GM18951 (cell line): ENCODE data around the gene ADAM12.

Experiments
- POLR2A ChIP-seq: IDR thresholded peaks from 4 replicates; pipeline ENCODE4 v1.6.1; 2011; ENCODE audit warnings: mild to moderate bottlenecking; ENCODE audit not compliant: insufficient read length, insufficient read depth; ENCODE audit errors: extremely low read depth
- in situ Hi-C: fragments of 300-500 bp; cut with MboI; formaldehyde crosslinking; loops from one replicate; pipeline ENCODE4 v1.12.0; 2022; ENCODE audit warnings: low sequenced_read_pairs, mixed read lengths, inconsistent platforms; ENCODE audit not compliant: unreplicated experiment

The ADAM12 gene

DNA sequence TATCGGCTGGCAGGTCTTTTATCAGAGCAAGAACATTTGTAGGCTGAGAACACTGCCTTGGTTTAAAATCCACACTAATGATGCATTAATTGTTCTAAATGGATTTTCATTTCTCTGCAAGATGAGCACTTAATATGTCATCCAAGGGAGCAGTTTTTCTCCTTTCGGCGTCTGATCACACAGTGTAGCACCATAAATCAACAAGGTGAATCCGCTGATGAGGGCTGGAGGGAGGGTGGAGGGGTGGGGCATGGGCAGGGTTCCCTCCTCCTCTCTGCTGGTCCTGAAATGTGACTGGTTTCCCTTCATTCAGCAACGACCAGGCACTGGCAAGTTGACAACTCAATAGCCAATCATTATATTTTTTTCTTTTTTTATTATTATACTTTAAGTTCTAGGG lies 45.6 kb downstream of the ADAM12 start:
- TF ChIP-seq POLR2A: no peak
- in situ Hi-C loops: no loop called here

DNA sequence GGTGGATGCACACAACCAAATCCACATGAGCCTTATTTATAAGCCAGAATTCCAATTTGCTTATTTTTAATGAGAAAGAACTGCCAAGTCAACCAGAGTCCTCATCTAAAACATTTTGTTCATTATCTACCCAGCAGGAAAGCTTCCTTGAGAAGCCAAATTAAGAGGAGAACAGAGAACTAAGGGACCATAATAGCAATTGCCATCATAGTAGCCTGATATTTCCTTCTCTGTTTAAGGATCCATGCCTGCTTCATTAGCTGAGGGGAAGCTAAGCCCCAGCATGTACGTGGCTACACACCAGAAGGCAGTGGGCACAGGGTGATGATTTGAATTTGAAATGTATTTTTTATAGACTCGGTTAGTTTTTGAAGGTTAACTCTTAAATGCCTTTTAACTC lies 46.8 kb downstream of the ADAM12 start:
- no peak for TF ChIP-seq POLR2A
- in situ Hi-C loops: no loop called here

DNA sequence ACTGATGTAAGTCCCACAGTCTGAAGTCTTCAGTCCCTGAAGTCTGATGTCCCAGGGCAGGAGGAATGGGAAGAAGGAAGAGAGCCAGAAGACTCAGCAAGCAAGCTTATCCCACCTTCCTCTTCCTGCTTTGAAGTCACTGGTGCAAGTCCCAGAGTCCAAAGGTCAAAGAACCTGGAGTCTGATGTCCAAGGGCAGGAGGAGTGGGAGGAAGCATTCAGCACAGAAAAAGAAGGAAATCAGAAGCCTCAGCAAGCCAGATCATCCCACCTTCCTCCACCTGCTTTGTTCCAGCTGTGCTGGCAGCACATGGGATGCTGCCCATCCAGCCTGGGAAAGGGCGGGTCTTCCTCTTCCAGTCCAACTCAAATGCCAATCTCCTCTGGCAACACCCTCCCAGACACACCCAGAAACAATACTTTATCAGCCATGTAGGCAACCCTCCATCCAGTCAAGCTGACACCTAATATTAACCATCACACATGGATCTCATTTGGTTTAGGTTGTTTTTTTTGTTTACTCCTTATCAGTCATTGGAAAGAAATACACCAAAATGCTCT lies 50.9 kb downstream of the ADAM12 start:
- in situ Hi-C loops: no loop called here
- no peak for TF ChIP-seq POLR2A

DNA sequence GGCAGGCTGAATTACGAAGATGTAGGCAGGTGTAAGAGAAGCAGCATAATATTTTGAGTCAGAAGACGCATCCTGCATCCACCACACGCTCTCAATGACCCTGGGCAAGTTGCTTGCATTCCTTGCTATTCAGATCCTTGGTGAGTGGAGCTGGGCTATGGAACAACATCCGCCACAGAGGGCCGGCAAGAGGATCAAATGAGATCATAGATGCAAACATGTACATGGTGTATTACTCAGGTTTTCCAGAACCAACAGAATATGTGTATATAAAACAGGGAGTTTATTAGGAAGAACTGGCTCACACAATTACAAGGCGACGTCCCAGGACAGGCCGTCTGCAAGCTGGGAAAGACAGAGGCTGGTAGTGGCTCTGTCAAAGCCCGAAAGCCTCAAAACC lies 51.5 kb downstream of the ADAM12 start:
- TF ChIP-seq POLR2A: no peak
- in situ Hi-C loops: no loop called here

DNA sequence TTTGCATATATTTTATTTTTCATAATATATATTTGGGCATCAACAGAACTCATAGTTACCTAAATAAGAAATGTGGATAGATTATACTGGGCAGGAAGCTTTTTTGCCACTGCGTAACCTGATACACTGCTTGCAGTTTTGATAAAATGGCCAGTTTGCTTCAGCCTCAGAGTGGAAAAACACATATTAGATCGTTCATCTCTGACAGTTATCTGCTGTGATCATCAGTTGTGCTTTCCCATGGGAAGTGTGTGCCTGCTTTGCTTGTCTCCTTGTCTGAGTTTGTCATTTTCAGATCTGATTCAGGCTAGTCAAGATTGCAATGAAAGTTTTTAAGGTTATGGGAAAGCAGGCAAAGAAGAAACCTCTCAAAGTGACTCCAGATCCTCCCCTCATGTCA lies 54.0 kb downstream of the ADAM12 start:
- in situ Hi-C loops: no loop called here
- TF ChIP-seq POLR2A: no peak

- no peak for TF ChIP-seq POLR2A
- in situ Hi-C loops: no loop called here
Observed at GRCh38 chr10:126332576-126332975, 55.7 kb downstream of the ADAM12 start.

- TF ChIP-seq POLR2A: no peak
- in situ Hi-C loops: no loop called here
Observed at GRCh38 chr10:126331101-126331500, 57.2 kb downstream of the ADAM12 start.

- TF ChIP-seq POLR2A: no peak
- in situ Hi-C loops: no loop called here
Observed at GRCh38 chr10:126324826-126325225, 63.5 kb downstream of the ADAM12 start.

- TF ChIP-seq POLR2A: no peak
- in situ Hi-C loops: no loop called here
Observed at GRCh38 chr10:126321440-126321839, 66.8 kb downstream of the ADAM12 start.

DNA sequence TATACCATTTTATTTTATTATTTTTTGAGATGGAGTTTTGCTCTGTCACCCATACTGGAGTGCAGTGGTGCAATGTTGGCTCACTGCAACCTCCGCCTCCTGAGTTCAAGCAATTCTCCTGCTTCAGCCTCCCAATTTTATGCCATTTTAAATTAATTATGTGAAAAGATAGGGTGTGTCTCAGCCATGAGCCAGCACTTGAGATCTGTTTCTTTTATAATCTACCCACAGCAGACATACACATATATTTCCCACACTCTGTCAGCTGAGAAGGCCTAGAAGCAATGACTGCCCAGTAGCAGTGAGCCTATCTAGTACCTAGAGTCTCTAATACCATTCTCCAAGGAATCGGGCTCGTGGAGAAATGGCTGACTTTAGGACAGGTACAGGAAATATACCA lies 70.5 kb downstream of the ADAM12 start:
- no peak for TF ChIP-seq POLR2A
- in situ Hi-C loops: no loop called here

GRCh38 chr10:126315494-126316177 lies 72.6 kb downstream of the ADAM12 start:
- TF ChIP-seq POLR2A: no peak
- in situ Hi-C loops: no loop called here

DNA sequence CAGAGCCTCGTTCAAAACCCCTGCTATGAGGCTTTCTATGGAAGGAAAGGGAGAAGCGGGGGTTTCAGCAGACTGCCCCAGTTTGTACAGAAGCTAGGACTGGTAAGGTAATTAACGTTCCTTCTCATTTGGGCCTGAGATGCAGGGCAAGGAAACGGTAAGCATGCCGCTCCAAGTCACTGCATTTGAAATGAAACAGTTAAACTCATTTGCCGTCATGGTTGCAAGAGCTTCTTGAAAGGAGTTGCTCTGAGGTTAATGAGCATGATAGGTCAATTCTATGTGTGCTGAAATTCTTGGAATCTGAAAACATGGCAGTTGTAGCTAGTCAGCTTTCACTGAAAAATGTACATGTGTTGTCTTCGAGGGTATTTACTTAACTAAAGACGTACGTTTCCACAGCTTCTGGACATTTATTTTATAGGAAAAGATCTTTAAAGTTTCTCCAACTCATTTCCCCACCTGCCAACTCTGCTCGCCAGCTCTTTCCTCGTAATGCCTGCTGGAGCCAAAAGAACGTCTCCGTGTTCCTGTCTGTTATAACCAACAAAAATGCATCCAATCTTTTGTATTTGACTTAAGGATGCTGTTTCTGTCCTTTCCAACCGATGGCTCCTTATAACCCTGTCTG lies 73.3 kb downstream of the ADAM12 start:
- in situ Hi-C loops: no loop called here
- no peak for TF ChIP-seq POLR2A

DNA sequence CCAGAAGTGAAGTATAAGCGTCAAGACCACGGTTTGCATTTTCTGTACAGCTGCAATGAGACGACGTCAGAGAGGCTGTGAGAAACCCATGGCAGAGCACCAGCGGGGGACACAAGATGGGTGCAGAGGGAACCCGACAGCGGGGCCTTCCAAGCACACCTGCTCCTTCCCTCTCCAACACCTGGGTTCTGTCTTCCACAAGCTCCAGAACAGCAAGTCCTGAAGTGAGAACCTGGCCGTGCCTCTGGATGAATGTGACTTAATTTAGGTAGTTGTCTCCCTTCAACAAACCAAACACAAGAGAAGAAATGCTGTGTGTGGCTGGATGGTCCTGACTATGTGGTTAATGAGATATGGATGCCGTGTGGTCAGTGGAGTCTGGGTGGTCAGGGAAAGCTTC lies 76.1 kb downstream of the ADAM12 start:
- in situ Hi-C loops: no loop called here
- TF ChIP-seq POLR2A: no peak

GRCh38 chr10:126309228-126309883 lies 78.9 kb downstream of the ADAM12 start:
- in situ Hi-C loops: no loop called here
- no peak for TF ChIP-seq POLR2A
